MM.1S (cell line): Measurements from ENCODE around the gene CFI.

Experiments
- EZH2phosphoT487 ChIP-seq: fragments of 300-600 bp; sonication (generic); IDR thresholded peaks from 2 replicates; pipeline ENCODE4 v1.6.1; 2018; ENCODE audit warnings: antibody characterized with exemption, low read length
- TF ChIP-seq, protein P1 (sequence below): fragments of 300-600 bp; sonication (generic); IDR thresholded peaks from 2 replicates; pipeline ENCODE4 v1.5.1; 2016; ENCODE audit warnings: antibody characterized with exemption, low read length, mixed read lengths

- TF ChIP-seq, protein P1, sequence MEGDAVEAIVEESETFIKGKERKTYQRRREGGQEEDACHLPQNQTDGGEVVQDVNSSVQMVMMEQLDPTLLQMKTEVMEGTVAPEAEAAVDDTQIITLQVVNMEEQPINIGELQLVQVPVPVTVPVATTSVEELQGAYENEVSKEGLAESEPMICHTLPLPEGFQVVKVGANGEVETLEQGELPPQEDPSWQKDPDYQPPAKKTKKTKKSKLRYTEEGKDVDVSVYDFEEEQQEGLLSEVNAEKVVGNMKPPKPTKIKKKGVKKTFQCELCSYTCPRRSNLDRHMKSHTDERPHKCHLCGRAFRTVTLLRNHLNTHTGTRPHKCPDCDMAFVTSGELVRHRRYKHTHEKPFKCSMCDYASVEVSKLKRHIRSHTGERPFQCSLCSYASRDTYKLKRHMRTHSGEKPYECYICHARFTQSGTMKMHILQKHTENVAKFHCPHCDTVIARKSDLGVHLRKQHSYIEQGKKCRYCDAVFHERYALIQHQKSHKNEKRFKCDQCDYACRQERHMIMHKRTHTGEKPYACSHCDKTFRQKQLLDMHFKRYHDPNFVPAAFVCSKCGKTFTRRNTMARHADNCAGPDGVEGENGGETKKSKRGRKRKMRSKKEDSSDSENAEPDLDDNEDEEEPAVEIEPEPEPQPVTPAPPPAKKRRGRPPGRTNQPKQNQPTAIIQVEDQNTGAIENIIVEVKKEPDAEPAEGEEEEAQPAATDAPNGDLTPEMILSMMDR = no peak
- no peak for TF ChIP-seq EZH2phosphoT487
These were observed 9.9 kb upstream of the CFI start for GRCh38 chr4:109811707-109812106.
